ENCODE data around the gene PRPF31.

PRPF31 gene

GRCh38 chr19:54142166-54142780, 26.7 kb downstream of the PRPF31 start:
- no peak for DNase-seq

GRCh38 chr19:54145541-54146158, 30.1 kb downstream of the PRPF31 start:
- no peak for DNase-seq

- no peak for DNase-seq
Measured at GRCh38 chr19:54147676-54148075, 32.1 kb downstream of the PRPF31 start.

GRCh38 chr19:54148158-54148557, 32.6 kb downstream of the PRPF31 start:
- no peak for DNase-seq

GRCh38 chr19:54149021-54149812, 33.7 kb downstream of the PRPF31 start:
- no peak for DNase-seq

- DNase-seq: no peak
Measured at GRCh38 chr19:54151362-54152035, 35.9 kb downstream of the PRPF31 start.

- DNase-seq: no peak
Measured at GRCh38 chr19:54152267-54152666, 36.7 kb downstream of the PRPF31 start.

- no peak for DNase-seq
Measured at GRCh38 chr19:54152878-54153524, 37.4 kb downstream of the PRPF31 start.

GRCh38 chr19:54153731-54154326, 38.3 kb downstream of the PRPF31 start:
- no peak for DNase-seq

GRCh38 chr19:54154603-54155345, 39.2 kb downstream of the PRPF31 start:
- DNase-seq: no peak

- DNase-seq: no peak
Measured at GRCh38 chr19:54155694-54156093, 40.1 kb downstream of the PRPF31 start.

GRCh38 chr19:54156490-54156889, 40.9 kb downstream of the PRPF31 start:
- no peak for DNase-seq

GRCh38 chr19:54156953-54157352, 41.4 kb downstream of the PRPF31 start:
- DNase-seq: no peak

GRCh38 chr19:54158812-54159351, 43.3 kb downstream of the PRPF31 start:
- DNase-seq: no peak

GRCh38 chr19:54159352-54160181, 44.0 kb downstream of the PRPF31 start, which contains the start of gene LENG1:
Gene LENG1 (minus strand): TSS chr19:54159721. CDS start chr19:54159695, 26 bp downstream.
- peak; percentile 99 for DNase-seq

GRCh38 chr19:54160182-54160811, 44.7 kb downstream of the PRPF31 start:
- no peak for DNase-seq

- no peak for DNase-seq
Measured at GRCh38 chr19:54160854-54161253, 45.3 kb downstream of the PRPF31 start.

- DNase-seq: no peak
Measured at GRCh38 chr19:54162241-54162805, 46.8 kb downstream of the PRPF31 start.

GRCh38 chr19:54162884-54163283, 47.3 kb downstream of the PRPF31 start:
- no peak for DNase-seq
